Hepatocyte (in vitro differentiated cells): ENCODE data around the gene MPEG1. TPM values are rescaled to one million over a fixed set of nuclear protein-coding genes. Genes with fewer than 3 reads are reported as not detected.

Source experiments
- DNase-seq: peaks from one replicate; pipeline ENCODE4 v3.0.0-alpha.2; 2016; ENCODE audit warnings: low spot score
- H2AFZ ChIP-seq: fragments of 200-600 bp; sonication (generic); 2 replicates; pipeline ENCODE4 v1.6.0; 2016; ENCODE audit warnings: antibody characterized with exemption, mild to moderate bottlenecking
- H3K27ac ChIP-seq: fragments of 200-600 bp; sonication (generic); 2 replicates; pipeline ENCODE4 v1.5.1; 2016; ENCODE audit warnings: mild to moderate bottlenecking
- H3K27me3 ChIP-seq: fragments of 200-600 bp; sonication (generic); 2 replicates; pipeline ENCODE4 v1.6.1; 2016
- H3K36me3 ChIP-seq: fragments of 200-600 bp; sonication (generic); replicated peaks from 2 replicates; pipeline ENCODE4 v1.5.1; 2016; ENCODE audit warnings: low read depth; ENCODE audit not compliant: insufficient read depth
- H3K4me1 ChIP-seq: fragments of 200-600 bp; sonication (generic); 2 replicates; pipeline ENCODE4 v1.5.1; 2016; ENCODE audit warnings: mild to moderate bottlenecking, moderate library complexity; ENCODE audit not compliant: insufficient read depth
- H3K4me2 ChIP-seq: fragments of 200-600 bp; sonication (generic); 2 replicates; pipeline ENCODE4 v1.6.0; 2016
- H3K4me3 ChIP-seq: fragments of 200-600 bp; sonication (generic); 2 replicates; pipeline ENCODE4 v1.5.1; 2016; ENCODE audit warnings: mild to moderate bottlenecking
- H3K79me2 ChIP-seq: fragments of 200-600 bp; sonication (generic); 2 replicates; pipeline ENCODE4 v1.6.0; 2017; ENCODE audit warnings: mild to moderate bottlenecking
- H3K9me2 ChIP-seq: fragments of 200-600 bp; sonication (generic); replicated peaks from 2 replicates; pipeline ENCODE4 v1.6.0; 2017; ENCODE audit warnings: mild to moderate bottlenecking; ENCODE audit not compliant: insufficient read depth
- H3K9me3 ChIP-seq: fragments of 200-600 bp; sonication (generic); 2 replicates; pipeline ENCODE4 v1.5.1; 2016; ENCODE audit warnings: low read depth, mild to moderate bottlenecking
- H4K20me1 ChIP-seq: fragments of 200-600 bp; sonication (generic); 2 replicates; pipeline ENCODE4 v1.6.0; 2016; ENCODE audit warnings: mild to moderate bottlenecking; ENCODE audit not compliant: insufficient read depth, poor library complexity, severe bottlenecking
- CTCF ChIP-seq: fragments of 200-600 bp; sonication (generic); IDR thresholded peaks from 2 replicates; pipeline ENCODE4 v1.5.1; 2016; ENCODE audit warnings: antibody characterized with exemption, mild to moderate bottlenecking; ENCODE audit not compliant: poor library complexity
- EZH2 ChIP-seq: fragments of 200-600 bp; sonication (generic); IDR thresholded peaks from 2 replicates; pipeline ENCODE4 v1.6.1; 2016; ENCODE audit warnings: antibody characterized with exemption, mild to moderate bottlenecking, borderline replicate concordance
- EZH2phosphoT487 ChIP-seq: fragments of 200-600 bp; sonication (generic); IDR thresholded peaks from one replicate; pipeline ENCODE4 v1.6.1; 2018; ENCODE audit warnings: antibody characterized with exemption, mild to moderate bottlenecking, low read depth, moderate library complexity; ENCODE audit not compliant: unreplicated experiment, severe bottlenecking
- WGBS: methylation state at CpG from one replicate; pipeline ENCODE4 v1.1.6; 2016; ENCODE audit warnings: low lambda C conversion rate; ENCODE audit errors: missing lambda C conversion rate; 5-methylcytosine and 5-hydroxymethylcytosine counted together
- polyA plus RNA-seq: library from polyadenylated mRNA; unstranded; fragments of >200 nt; fragmentation: Nextera tagmentation; extraction: Ambion mirVana; gene quantifications from 2 replicates; pipeline ENCODE4 v1.2.1, GENCODE V29; 2016
- total RNA-seq: library from RNA; depleted of rRNA; stranded (reverse); fragments of >200 nt; gene quantifications from 2 replicates; pipeline ENCODE4 v1.2.3, GENCODE V29; 2014

MPEG1 gene
- total and polyA plus RNA-seq, 2 experiments from 2014 or later: 0.57 TPM; not detected in 1

GRCh38 chr11:59214141-59214893 lies 1.6 kb upstream of the MPEG1 start:
- H3K27me3 ChIP-seq: no peaks in the 10 kb centered on the region
- no peaks in the 10 kb centered on the region for H3K9me3 ChIP-seq
- H3K4me2 ChIP-seq: no peak overlapping the region
- WGBS: 95% methylated on average over 2 of the region's 2 CpGs
- H3K27ac ChIP-seq: no peak overlapping the region
- H4K20me1 ChIP-seq: no peaks in the 10 kb centered on the region
- no peak for TF ChIP-seq CTCF
- no peak for TF ChIP-seq EZH2
- TF ChIP-seq EZH2phosphoT487: no peak
- H2AFZ ChIP-seq: no peak overlapping the region
- H3K36me3 ChIP-seq: no peaks in the 10 kb centered on the region
- DNase-seq: no peak
- H3K79me2 ChIP-seq: no peaks in the 10 kb centered on the region
- no peaks in the 10 kb centered on the region for H3K9me2 ChIP-seq
- no peak overlapping the region for H3K4me3 ChIP-seq
- no peaks in the 10 kb centered on the region for H3K4me1 ChIP-seq

- Histone ChIP-seq H2AFZ (no peak overlapping the region), H3K36me3 (no peaks in the 10 kb centered on the region), H3K9me3 (no peaks in the 10 kb centered on the region), H3K27ac (no peak overlapping the region), H3K9me2 (no peaks in the 10 kb centered on the region), H3K79me2 (no peaks in the 10 kb centered on the region), H4K20me1 (no peaks in the 10 kb centered on the region), H3K4me3 (no peak overlapping the region), H3K4me2 (no peak overlapping the region), H3K4me1 (no peaks in the 10 kb centered on the region), H3K27me3 (no peaks in the 10 kb centered on the region)
- no peak for DNase-seq
- WGBS: 92% methylated on average over 7 of the region's 7 CpGs
- TF ChIP-seq EZH2phosphoT487: no peak
- no peak for TF ChIP-seq CTCF
- TF ChIP-seq EZH2: no peak
Measured at GRCh38 chr11:59212222-59212621, 505 bp downstream of the MPEG1 start.

- Histone ChIP-seq H3K4me1 (no peaks in the 10 kb centered on the region), H3K79me2 (no peaks in the 10 kb centered on the region), H3K9me2 (no peaks in the 10 kb centered on the region), H3K27ac (no peak overlapping the region), H3K4me3 (no peak overlapping the region), H3K36me3 (no peaks in the 10 kb centered on the region), H3K4me2 (no peak overlapping the region), H3K9me3 (no peaks in the 10 kb centered on the region), H2AFZ (no peak overlapping the region), H4K20me1 (no peaks in the 10 kb centered on the region), H3K27me3 (no peaks in the 10 kb centered on the region)
- WGBS: 76% methylated on average over 2 of the region's 2 CpGs
- DNase-seq: no peak
- no peak for TF ChIP-seq CTCF
- TF ChIP-seq EZH2: no peak
- no peak for TF ChIP-seq EZH2phosphoT487
Measured at GRCh38 chr11:59208956-59209355, 3.8 kb downstream of the MPEG1 start.
